Measurements from ENCODE around the gene SOX14.

The SOX14 gene

GRCh38 chr3:137767538-137768360 is 3.6 kb downstream of the SOX14 start:
- DNase-seq (ENCODE audit: low read depth in 3 of 3, low spot score in 1 of 3) = no peak

GRCh38 chr3:137768361-137769321 is 4.5 kb downstream of the SOX14 start:
- no peak for DNase-seq (ENCODE audit: low read depth in 3 of 3, low spot score in 1 of 3)

DNA sequence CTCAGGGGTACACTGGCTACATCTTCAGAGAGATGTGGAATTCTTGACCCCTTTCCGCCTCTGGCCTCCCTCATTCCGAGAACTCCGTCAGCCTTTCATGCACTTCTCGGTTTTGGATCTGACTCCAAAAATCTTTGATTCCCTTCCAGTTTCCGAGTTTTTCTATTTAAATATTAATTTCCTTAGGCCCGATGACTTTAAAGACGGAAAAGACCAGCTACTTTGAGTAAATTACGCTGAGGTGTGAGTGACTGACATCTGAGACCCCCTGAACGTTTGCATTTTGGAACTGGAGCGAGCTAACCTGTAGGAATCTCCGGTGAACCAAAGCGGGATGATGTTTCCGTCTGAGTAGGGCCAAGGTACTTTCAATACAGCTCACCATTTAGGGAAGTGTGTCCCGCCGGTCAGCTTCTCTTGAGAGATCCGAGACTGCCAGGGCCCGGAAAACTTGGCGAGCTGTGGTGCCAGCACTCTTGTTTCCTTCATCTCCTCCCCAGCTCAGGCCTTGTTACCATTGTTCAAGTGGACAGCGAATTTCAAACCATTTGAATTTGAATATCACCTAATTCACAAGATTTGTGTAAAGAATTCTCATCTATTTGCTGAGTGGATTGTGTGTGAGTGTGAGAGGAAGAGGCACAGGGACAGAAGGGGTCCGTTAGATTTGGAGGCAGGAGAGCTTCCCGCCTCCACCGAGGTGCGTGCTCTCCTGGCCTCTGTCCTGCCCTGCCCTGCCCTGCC is 5.4 kb downstream of the SOX14 start:
- no peak for DNase-seq (ENCODE audit: low read depth in 3 of 3, low spot score in 1 of 3)

- no peak for DNase-seq (ENCODE audit: low read depth in 3 of 3, low spot score in 1 of 3)
These were observed 6.1 kb downstream of the SOX14 start for GRCh38 chr3:137770066-137770834.

DNA sequence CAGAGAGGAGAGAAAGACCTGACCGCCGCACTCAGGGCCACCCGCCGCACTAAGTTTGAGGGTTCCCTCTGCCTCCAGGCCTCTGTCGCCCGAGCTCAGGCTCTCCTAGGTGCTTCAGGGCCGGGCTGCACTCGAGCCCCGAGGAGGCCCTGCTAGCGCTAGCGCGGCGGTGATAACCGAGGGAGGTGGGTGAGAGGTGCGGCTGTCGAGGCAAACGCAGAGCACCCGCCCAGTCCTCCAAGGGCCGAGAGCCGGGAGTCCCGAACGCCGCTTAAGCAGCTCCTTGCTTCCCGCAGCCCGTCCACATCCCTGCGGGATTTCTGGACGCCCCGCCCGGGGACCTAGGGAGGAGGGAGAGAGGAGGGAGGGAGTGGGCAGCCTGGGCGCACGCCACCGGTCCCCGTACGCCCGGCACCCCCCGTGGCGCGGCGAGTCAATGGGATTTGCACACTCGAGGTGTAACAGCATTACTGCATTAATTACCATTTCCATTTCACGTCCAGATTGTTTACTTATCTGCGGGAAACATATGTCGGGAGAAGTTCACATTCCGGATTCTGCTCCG is 6.8 kb downstream of the SOX14 start:
- DNase-seq (ENCODE audit: low read depth in 3 of 3, low spot score in 1 of 3) = no peak

DNA sequence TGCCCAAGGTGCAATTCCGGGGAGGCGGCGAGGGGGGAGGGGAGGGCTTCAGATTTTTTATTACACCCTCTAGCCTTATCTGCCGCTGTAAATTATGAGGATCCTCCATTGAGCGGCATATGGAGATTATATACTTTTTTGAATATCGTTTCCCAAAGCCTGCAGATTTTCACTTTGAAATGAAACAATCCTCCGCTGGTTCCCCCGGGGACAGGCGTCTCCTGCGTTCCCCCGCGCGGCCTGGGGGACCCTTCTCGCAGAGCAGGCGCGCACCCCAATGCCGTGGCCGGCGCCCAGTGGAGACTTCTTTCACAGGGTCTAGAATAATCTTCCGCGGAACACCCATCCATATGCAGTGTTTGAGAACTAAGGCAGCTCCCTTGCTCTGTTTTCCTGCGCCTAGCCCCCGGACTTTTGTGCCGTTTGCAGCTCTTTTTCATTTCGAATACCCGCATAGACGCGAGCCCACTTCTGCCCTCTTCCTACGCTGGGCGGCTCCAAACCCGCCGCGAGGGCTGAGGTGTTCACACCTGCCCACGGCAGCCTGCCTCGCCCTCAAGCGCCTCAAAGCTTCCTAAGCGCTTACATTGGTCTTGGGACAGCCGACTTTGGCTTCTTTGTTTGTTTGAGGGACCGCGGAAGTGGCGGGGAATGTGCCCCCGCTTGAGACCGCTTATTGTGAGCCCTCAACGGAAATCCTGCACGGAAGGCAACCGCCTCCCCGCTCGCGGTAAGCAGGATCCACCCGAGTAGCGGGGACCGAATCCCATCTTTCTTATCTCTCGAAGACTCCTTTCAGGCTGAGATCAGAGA is 7.5 kb downstream of the SOX14 start:
- DNase-seq (ENCODE audit: low read depth in 3 of 3, low spot score in 1 of 3) = no peak

DNA sequence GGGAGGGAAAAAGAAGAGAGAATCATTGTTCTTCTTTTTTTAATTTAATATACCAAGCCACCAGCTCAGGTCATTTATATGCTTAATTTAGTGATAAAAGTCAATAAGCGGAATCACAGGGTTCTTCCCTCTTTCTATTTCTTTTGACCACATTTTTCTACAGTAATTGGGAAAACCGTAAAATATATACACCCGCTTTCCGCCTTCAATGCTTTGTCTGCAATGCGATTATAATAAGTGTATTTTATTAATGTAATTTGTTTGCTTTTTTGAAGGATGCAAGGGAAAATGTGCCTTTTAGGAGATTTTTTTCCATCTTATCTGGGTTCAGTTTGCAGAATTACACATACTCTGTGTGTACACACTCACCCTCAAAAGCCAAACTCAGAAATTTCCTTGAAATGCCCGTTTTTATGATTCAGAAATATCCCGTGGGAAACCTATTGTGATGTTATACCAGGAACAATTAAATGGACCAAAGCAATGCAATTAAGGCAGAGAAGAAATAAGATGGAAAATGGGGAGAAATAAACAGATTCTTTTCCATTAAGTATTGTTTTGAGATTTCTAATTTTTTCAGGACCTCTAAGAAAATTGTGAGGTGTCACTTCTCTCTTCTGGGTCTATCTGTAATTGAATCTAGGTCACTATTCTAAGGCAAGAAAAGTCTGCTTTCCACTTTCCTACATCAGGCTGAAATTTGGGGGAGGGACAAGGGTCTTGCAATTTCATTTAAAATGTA is 8.3 kb downstream of the SOX14 start:
- no peak for DNase-seq (ENCODE audit: low read depth in 3 of 3, low spot score in 1 of 3)

- no peak for DNase-seq (ENCODE audit: low read depth in 3 of 3, low spot score in 1 of 3)
These were observed 14.8 kb downstream of the SOX14 start for GRCh38 chr3:137778941-137779340.

GRCh38 chr3:137787529-137787928 is 23.4 kb downstream of the SOX14 start:
- DNase-seq (ENCODE audit: low read depth in 3 of 3, low spot score in 1 of 3) = no peak

GRCh38 chr3:137789236-137789635 is 25.1 kb downstream of the SOX14 start:
- DNase-seq (ENCODE audit: low read depth in 3 of 3, low spot score in 1 of 3) = no peak

DNA sequence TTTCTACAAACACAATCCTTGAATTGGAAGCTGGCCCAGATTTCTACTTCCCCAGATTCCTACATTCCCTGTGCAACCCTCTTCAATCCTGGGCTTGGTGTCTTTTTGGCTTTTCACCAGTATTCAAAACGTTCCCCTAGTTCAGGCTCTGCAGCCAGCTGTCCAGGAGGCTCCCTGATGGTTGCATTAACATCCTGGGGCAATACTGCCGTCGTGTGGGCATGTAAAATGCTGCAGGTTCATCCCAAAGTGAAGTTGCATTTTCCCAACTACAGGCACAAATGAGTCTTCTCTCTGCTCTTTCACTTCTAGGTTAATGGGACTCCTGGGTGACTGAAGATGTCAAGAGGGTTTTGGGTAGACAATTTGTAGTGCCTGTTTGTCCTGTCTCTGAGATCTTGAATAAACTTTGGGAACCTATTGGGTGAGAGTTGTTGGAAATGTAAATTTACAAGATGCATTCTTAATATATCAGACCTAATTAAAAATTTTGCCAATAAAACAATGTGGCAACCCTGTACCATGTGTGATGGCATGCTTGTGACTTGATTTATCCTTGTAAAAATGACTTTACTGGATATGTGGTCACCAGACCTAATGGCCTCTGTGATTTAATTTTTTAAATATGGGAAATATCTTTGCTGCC is 28.6 kb downstream of the SOX14 start:
- DNase-seq (ENCODE audit: low read depth in 3 of 3, low spot score in 1 of 3) = no peak

DNA sequence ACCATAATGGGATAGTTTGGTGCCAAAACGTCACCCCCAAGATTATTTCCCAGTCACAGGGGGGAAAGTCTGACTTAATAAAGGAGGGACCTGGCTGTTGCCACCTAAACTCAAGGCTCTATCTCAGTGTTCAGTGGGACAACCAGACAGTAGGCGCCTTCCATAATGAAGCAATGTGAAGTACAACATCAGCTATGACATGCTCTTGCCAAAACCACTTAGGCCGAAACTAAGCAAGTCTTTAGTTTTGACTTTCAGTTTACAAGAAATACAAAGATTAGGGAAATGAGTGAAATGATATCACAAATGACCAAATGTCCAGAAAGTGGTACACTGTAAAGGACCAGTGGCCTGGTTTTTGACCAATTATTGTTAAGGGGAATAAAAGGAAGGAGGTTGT is 32.9 kb downstream of the SOX14 start:
- DNase-seq (ENCODE audit: low read depth in 3 of 3, low spot score in 1 of 3) = no peak

- no peak for DNase-seq (ENCODE audit: low read depth in 3 of 3, low spot score in 1 of 3)
These were observed 39.1 kb downstream of the SOX14 start for GRCh38 chr3:137803215-137803614.

DNA sequence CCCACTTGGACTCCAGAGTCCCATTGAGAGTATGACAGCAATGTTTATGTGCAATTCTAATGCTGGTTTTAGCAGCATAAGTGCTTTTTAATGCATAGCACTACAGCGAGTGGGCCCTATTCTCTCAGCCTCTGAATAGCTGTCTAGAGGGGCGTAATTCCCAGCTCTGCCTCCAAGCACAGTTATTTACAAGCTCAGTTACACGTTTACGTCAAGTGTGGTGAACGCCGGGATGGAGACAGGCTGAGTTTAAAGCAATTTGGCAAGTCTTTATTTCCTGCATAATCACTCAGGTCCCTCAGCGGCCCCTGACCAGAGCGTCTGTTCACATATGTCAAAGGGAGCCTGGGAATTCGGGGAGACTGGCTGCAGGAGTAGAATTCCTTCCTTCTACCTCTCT is 43.9 kb downstream of the SOX14 start:
- no peak for DNase-seq (ENCODE audit: low read depth in 3 of 3, low spot score in 1 of 3)

GRCh38 chr3:137809509-137809908 is 45.4 kb downstream of the SOX14 start:
- DNase-seq (ENCODE audit: low read depth in 3 of 3, low spot score in 1 of 3) = no peak

GRCh38 chr3:137812023-137812422 is 47.9 kb downstream of the SOX14 start:
- DNase-seq (ENCODE audit: low read depth in 3 of 3, low spot score in 1 of 3) = no peak

DNA sequence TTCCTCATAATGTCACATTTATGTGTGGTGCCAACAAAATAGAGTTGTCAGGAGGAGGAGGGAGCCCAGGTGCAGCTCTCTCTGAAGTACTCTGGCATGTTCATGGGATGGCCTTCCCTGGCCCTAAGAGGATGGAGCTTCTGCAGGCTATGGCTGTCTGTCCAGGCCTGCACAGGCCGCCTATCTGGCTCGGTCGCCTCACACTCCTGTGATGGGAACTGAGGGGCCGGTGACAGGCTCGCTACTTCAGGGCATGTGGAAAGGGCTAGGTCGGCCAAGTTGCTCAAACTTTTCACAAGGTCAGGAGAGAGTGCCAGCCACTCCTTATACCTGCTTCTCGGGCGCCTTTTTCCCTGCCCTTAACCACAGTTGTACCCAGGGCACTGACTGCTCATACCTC is 51.1 kb downstream of the SOX14 start:
- no peak for DNase-seq (ENCODE audit: low read depth in 3 of 3, low spot score in 1 of 3)

Measured in stimulated activated CD4-positive, alpha-beta T cell treated with anti-CD3 and anti-CD28 coated beads, TNF-alpha, amount 100 ng/mL, for 1 hour (primary cell).